ENCODE measurements around the gene GAPDH. TPM values are rescaled to one million over a fixed set of nuclear protein-coding genes. Genes with fewer than 3 reads are reported as not detected.
"Not testable (repeated sequence)": the region's sequence is repeated elsewhere in the genome, so short reads cannot be mapped to it uniquely, and the experiment has no call there.

The GAPDH gene
- polyA plus RNA-seq, 4 donors: 1,811 to 2,323 (median 1,879) TPM

DNA sequence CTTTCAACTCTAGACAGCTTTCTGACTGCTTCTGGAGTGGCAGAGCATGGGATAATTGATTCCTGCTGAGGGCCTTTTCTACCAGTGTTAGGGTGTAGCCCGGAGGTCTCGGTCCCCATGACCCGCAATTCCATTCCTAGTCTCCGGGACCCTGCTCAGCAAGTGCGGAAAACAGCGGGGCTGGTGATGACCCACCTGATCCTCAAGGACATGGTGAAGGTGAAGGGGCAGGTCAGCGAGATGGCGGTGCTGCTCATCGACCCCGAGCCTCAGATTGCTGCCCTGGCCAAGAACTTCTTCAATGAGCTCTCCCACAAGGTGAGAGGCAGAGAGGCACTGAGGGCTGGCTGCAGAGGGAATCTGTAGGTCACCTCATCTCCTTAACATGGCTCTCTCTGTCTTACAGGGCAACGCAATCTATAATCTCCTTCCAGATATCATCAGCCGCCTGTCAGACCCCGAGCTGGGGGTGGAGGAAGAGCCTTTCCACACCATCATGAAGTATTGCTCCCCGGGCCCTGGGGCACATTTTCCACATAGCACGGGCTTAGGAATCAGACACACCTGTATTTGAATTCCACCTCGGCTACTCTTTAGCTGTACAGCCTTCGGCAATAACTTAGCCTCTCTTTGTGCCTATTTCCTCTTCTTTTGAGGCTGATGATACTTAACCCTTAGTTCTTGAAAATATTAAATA, 5.6 kb upstream of the GAPDH start:
- no peak for DNase-seq (ENCODE audit: low read depth in 4 of 4, low spot score in 3 of 4)

DNA sequence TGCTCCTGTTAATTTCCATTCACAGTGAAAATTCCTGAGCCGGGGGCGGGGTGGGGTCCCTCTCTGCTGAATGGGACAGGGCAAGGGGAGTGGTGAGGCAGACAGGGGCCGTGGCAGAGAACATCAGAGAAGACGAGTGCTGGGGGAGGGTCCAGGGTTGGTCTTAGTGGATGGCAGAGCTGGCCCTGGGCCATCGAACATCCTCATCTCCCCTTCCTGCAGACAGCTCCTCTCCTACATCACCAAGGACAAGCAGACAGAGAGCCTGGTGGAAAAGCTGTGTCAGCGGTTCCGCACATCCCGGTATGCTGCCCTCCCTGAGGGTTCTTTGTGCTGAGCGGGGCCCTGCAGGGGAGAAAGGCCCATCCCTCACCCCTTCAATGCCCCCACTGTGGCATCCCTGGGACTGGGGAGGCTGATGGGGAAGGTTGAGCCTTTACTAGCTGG, 5.0 kb upstream of the GAPDH start:
- no peak for DNase-seq (ENCODE audit: low read depth in 4 of 4, low spot score in 3 of 4)

DNA sequence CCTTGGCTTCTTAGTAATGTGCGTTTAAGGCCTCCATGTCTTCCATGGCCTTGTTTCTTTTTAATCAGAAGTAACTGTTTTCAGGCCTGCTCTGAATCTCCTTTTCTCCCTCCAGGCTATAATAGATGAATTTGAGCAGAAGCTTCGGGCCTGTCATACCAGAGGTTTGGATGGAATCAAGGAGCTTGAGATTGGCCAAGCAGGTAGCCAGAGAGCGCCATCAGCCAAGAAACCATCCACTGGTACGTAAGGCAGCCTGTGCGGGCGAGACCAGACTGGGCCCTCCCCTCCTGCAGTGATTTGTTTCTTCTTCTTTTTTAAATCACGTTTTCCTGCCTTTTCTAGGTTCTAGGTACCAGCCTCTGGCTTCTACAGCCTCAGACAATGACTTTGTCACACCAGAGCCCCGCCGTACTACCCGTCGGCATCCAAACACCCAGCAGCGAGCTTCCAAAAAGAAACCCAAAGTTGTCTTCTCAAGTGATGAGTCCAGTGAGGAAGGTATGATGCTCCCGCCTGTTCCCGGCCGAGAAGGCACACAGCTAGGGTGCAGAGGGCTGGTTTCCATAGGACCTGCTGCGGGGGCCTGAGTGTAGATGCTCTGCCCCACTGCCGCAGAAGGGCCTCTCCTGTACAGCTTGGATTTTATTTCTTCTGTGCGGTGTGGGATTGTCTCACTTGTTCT, 3.6 kb upstream of the GAPDH start:
- no peak for DNase-seq (ENCODE audit: low read depth in 4 of 4, low spot score in 3 of 4)

- DNase-seq (ENCODE audit: low read depth in 4 of 4, low spot score in 3 of 4): no peak
These were observed 2.0 kb upstream of the GAPDH start for GRCh38 chr12:6532051-6532926.

GRCh38 chr12:6532927-6533652, 1.2 kb upstream of the GAPDH start:
- DNase-seq (ENCODE audit: low read depth in 4 of 4, low spot score in 3 of 4): no peak

GRCh38 chr12:6533653-6533922, 729 bp upstream of the GAPDH start:
- no peak for DNase-seq (ENCODE audit: low read depth in 4 of 4, low spot score in 3 of 4)

GRCh38 chr12:6534695-6534944, 303 bp downstream of the GAPDH start:
- no peak for DNase-seq (ENCODE audit: low read depth in 4 of 4, low spot score in 3 of 4)

DNA sequence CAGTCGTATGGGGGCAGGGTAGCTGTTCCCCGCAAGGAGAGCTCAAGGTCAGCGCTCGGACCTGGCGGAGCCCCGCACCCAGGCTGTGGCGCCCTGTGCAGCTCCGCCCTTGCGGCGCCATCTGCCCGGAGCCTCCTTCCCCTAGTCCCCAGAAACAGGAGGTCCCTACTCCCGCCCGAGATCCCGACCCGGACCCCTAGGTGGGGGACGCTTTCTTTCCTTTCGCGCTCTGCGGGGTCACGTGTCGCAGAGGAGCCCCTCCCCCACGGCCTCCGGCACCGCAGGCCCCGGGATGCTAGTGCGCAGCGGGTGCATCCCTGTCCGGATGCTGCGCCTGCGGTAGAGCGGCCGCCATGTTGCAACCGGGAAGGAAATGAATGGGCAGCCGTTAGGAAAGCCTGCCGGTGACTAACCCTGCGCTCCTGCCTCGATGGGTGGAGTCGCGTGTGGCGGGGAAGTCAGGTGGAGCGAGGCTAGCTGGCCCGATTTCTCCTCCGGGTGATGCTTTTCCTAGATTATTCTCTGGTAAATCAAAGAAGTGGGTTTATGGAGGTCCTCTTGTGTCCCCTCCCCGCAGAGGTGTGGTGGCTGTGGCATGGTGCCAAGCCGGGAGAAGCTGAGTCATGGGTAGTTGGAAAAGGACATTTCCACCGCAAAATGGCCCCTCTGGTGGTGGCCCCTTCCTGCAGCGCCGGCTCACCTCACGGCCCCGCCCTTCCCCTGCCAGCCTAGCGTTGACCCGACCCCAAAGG, 804 bp downstream of the GAPDH start:
- DNase-seq (ENCODE audit: low read depth in 4 of 4, low spot score in 3 of 4): no peak

GRCh38 chr12:6535697-6535946, 1.3 kb downstream of the GAPDH start:
- no peak for DNase-seq (ENCODE audit: low read depth in 4 of 4, low spot score in 3 of 4)

DNA sequence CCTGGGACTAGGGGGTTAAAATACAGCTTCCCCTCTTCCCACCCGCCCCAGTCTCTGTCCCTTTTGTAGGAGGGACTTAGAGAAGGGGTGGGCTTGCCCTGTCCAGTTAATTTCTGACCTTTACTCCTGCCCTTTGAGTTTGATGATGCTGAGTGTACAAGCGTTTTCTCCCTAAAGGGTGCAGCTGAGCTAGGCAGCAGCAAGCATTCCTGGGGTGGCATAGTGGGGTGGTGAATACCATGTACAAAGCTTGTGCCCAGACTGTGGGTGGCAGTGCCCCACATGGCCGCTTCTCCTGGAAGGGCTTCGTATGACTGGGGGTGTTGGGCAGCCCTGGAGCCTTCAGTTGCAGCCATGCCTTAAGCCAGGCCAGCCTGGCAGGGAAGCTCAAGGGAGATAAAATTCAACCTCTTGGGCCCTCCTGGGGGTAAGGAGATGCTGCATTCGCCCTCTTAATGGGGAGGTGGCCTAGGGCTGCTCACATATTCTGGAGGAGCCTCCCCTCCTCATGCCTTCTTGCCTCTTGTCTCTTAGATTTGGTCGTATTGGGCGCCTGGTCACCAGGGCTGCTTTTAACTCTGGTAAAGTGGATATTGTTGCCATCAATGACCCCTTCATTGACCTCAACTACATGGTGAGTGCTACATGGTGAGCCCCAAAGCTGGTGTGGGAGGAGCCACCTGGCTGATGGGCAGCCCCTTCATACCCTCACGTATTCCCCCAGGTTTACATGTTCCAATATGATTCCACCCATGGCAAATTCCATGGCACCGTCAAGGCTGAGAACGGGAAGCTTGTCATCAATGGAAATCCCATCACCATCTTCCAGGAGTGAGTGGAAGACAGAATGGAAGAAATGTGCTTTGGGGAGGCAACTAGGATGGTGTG, 1.9 kb downstream of the GAPDH start:
- no peak for DNase-seq (ENCODE audit: low read depth in 4 of 4, low spot score in 3 of 4)

DNA sequence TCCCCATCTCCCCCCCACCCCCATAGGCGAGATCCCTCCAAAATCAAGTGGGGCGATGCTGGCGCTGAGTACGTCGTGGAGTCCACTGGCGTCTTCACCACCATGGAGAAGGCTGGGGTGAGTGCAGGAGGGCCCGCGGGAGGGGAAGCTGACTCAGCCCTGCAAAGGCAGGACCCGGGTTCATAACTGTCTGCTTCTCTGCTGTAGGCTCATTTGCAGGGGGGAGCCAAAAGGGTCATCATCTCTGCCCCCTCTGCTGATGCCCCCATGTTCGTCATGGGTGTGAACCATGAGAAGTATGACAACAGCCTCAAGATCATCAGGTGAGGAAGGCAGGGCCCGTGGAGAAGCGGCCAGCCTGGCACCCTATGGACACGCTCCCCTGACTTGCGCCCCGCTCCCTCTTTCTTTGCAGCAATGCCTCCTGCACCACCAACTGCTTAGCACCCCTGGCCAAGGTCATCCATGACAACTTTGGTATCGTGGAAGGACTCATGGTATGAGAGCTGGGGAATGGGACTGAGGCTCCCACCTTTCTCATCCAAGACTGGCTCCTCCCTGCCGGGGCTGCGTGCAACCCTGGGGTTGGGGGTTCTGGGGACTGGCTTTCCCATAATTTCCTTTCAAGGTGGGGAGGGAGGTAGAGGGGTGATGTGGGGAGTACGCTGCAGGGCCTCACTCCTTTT, 2.7 kb downstream of the GAPDH start:
- DNase-seq (ENCODE audit: low read depth in 4 of 4, low spot score in 3 of 4): no peak

GRCh38 chr12:6537580-6538419, 3.5 kb downstream of the GAPDH start:
- not testable (repeated sequence) for DNase-seq (ENCODE audit: low read depth in 4 of 4, low spot score in 3 of 4)

- DNase-seq (ENCODE audit: low read depth in 4 of 4, low spot score in 3 of 4): no peak
These were observed 4.3 kb downstream of the GAPDH start for GRCh38 chr12:6538420-6539313.

DNA sequence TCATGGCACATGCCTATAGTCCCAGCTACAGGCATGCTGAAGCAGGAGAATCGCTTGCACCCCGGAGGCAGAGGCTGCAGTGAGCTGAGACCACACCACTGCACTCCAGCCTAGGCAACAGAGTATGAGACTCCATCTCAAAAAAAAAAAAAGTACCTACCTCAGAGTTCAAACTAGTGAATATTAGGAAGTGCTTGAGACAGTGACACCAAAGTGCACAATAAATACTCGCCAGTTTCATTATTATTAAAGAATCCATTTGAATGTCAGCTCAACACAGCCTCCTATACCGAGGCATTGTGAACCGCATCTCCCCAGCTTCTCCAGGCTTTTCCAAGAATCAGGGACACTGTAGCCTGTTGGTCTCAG, 5.0 kb downstream of the GAPDH start:
- no peak for DNase-seq (ENCODE audit: low read depth in 4 of 4, low spot score in 3 of 4)

GRCh38 chr12:6539707-6540134, 5.4 kb downstream of the GAPDH start:
- DNase-seq (ENCODE audit: low read depth in 4 of 4, low spot score in 3 of 4): no peak

- DNase-seq (ENCODE audit: low read depth in 4 of 4, low spot score in 3 of 4): peak in 1 of 4 donors; percentile 83
These were observed 6.0 kb downstream of the GAPDH start for GRCh38 chr12:6540181-6540877.
